HG02588 (cell line): ENCODE results near the gene KCNMA1.
A peak's percentile ranks its signal among the peaks of the same experiment; 100 is the strongest.

ENCODE experiments used
- ATAC-seq: cut with Tn5 transposase; IDR thresholded peaks from one replicate; pipeline ENCODE4 v1.9.1; 2021; ENCODE audit warnings: mild to moderate bottlenecking, moderate library complexity; ENCODE audit not compliant: unreplicated experiment

Gene KCNMA1

GRCh38 chr10:77461636-77462296 is 175.8 kb downstream of the KCNMA1 start:
- ATAC-seq = peak; percentile 63

DNA sequence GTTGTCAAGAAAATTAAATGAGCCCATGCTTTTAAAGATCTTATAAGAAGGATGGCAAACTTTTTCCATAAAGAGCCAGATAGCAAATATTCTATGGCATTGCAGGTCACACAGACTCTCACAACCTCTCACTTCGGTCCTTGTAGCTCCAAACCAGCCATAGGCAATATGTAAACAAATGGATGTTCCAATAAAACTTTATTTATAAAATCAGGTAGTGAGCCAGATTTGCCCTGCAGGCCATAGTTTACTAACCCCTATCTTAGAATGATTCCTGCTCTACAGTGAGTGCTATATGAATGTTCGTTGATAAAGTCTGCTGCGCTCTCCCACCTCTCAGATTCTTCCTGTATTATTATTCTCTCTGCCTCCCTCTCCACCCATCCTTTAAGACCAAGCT is 177.7 kb downstream of the KCNMA1 start:
- ATAC-seq = no peak

- no peak for ATAC-seq
These were observed 178.5 kb downstream of the KCNMA1 start for GRCh38 chr10:77458986-77459590.

- no peak for ATAC-seq
These were observed 179.9 kb downstream of the KCNMA1 start for GRCh38 chr10:77457721-77458120.

GRCh38 chr10:77457266-77457665 is 180.3 kb downstream of the KCNMA1 start:
- ATAC-seq = no peak

- ATAC-seq = no peak
These were observed 181.2 kb downstream of the KCNMA1 start for GRCh38 chr10:77456414-77456813.

DNA sequence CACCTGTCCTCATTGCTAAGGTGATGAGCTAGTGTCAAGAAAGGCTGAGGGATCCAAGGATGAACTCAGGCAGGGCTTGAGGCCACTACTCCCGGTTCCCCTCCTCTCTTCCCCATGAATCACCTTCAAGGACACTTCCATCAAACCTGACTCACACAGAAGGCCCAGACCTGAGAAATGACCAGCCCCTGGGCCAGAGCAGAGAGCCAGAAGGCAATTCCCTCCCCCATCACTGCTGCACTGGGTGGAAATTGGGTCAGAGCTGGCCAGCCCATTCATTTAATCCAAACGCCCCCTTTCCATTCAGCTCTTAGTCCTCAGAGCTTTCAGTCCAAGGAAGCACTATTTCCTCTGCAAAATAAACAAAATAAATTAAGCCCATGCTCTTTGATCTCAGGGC is 182.0 kb downstream of the KCNMA1 start:
- ATAC-seq = no peak

GRCh38 chr10:77452952-77453564 is 184.6 kb downstream of the KCNMA1 start:
- no peak for ATAC-seq

GRCh38 chr10:77451886-77452285 is 185.7 kb downstream of the KCNMA1 start:
- ATAC-seq = no peak

GRCh38 chr10:77448226-77448625 is 189.4 kb downstream of the KCNMA1 start:
- ATAC-seq = no peak

- no peak for ATAC-seq
These were observed 190.9 kb downstream of the KCNMA1 start for GRCh38 chr10:77446700-77447099.

DNA sequence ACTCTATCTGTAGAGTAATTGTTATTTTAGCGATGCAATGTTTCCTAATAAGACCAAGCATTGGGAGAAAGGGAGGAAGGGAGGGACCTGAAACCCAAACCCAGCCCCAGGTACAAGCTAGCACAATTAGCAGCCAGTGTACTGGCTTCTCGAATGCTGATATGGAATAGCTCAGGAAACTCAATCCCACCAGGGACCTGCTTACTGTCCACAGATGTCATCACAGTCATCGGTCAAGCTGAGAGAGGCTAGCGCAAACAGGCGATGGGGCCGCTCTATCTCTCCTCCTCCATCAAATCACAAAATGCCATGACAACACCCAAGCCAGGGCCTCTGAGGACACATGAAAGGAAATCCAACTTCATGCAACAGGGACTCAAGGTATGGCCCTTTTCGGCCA is 192.1 kb downstream of the KCNMA1 start:
- ATAC-seq = no peak

- no peak for ATAC-seq
These were observed 193.6 kb downstream of the KCNMA1 start for GRCh38 chr10:77444041-77444440.

DNA sequence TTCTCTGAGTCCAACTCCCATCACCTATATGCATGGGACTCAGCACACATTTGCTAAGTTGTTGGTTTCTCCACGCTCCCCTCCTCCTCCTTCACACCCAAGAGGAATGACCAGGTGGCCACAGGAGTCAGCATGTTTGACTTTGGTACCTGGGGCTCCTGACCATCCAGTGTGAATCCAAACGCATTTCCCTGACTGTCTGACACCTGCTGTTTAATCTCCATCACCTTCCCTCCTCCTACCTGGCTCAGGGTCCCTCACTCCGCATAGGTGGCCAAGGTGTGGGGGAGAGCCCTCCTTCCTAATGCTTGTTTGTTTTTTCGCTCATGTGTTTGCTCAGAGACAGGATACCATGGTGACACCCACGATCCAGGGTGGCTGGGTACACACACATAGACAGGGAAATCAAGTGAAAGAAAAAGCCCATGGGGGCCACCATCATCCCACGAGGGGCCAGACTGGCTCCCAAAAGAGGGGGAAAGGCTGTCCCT is 194.9 kb downstream of the KCNMA1 start:
- ATAC-seq = no peak

DNA sequence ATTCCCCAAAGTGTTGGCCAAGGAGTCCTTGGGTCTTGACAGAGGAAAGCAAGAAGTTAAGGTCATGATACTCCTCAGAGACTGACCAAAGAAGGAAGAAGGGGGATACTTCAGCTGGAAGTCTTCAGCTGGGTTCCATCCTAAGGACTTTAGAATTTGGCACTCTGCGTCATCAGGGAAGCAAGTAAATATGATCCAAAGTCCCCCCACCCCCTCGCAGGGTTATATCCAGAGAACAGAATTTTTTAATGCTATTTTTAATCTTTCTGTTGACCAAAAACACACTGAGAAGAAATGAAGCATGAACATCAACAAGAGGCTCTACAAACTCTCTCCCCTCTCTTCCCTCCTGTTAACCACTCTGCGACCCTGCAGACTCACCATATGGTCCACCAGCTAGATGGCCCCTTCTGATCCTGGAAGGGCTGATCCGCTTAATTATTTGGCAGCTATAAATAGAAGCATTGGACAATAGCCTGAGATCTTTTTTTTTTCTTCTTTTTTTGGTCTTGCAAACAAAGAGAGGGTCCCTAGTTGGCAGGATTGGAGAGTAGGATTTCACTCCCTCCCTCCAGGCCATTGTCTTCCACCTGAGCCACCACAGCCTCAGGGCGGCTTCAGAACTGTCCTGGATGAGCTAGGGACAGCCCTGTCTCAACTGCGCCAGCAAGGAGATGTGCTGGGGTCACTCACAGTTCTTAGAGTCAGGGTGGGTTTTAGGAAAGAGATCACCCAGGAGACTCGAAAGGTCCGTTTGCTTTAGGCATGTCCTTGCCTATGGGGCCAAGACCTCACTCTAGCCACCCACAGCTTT is 196.0 kb downstream of the KCNMA1 start:
- ATAC-seq = no peak

DNA sequence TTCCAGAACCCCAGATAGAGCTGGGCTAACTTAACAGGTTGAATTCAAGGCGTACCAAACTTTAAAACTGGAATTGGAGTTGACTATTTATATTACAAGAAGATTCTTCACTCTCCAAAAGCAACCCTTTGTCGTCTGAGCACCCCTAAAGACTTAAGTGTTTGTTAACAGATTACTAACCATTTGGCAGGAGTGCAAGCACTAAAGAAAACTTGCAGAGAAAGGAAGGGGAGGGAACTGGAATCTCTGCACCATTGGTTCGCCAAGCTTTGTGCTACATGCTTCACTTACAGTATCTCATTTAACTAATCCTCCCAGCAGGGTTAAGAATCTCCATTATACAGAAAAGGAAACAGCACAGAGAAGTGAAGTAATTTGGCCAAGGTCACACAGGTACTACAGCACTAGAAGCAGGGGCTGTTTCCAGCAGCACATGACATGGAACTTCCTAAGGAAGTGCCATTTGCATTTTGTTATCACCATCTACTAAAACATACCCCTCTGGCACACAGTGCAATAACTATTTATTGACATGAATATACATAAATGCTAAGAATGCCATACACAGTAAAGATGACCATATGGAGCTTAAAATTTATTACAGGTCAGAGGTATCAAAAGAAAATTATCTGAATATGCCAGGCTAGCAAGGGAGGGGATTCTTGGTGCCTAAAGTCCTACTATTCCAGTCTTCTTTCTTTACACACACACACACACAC is 201.2 kb downstream of the KCNMA1 start:
- ATAC-seq = no peak

GRCh38 chr10:77433546-77433945 is 204.1 kb downstream of the KCNMA1 start:
- no peak for ATAC-seq

DNA sequence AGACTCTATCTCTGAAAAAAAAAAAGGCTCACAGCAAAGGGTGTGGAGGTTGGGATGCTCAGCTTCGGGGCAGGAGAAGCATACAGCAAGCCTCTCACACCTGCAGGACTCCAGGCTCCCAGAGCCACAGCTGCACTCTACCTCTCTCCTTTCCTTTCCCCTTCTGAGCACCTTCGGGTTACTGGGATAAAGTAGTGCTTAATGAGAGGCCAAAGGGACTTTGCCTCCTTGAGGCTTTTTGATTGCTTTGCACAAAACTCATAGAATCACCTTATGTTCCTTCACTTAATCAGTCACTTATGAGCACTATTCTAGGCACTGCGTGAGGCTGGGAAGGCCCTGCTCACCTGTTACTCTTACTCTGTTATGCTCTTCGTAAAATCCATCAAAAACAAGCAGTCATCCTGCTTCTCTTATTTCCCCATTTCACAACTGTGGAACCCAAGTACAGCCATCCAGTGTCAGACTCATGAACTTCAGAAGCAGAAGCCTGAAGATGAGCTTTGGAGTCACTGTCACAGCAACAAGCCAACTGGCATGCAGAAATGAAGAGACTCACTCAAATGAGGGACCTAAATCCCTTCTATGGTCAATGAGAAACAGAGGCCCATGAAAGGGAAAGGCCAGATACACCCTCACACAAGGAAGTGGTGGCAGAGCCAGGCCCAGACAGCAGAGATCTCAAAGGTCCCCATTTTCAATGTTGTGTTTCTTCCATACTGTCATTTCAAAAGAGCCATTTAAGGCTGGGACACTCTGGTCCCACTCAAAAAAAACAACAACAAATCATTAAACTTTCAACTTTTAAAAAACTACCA is 205.4 kb downstream of the KCNMA1 start:
- no peak for ATAC-seq

GRCh38 chr10:77431209-77431611 is 206.4 kb downstream of the KCNMA1 start:
- ATAC-seq = no peak

GRCh38 chr10:77430530-77430929 is 207.1 kb downstream of the KCNMA1 start:
- no peak for ATAC-seq
